T1000 (cell line): ENCODE data around the gene TCF12.

ENCODE experiments used
- DNase-seq: peaks from one replicate; lab custom pipeline; 2025; ENCODE audit warnings: mixed read lengths; lab: John Stamatoyannopoulos, UW

Gene TCF12

GRCh38 chr15:57018151-57018550 lies 99.7 kb downstream of the TCF12 start:
- DNase-seq = no peak

GRCh38 chr15:57019496-57020160 lies 101.2 kb downstream of the TCF12 start:
- peak; percentile 6 for DNase-seq

- DNase-seq = no peak
Observed at GRCh38 chr15:57025264-57025926, 107.0 kb downstream of the TCF12 start.

GRCh38 chr15:57026016-57026592 lies 107.7 kb downstream of the TCF12 start:
- DNase-seq = no peak

GRCh38 chr15:57027596-57027995 lies 109.2 kb downstream of the TCF12 start:
- DNase-seq = no peak

- no peak for DNase-seq
Observed at GRCh38 chr15:57028176-57028575, 109.7 kb downstream of the TCF12 start.

- no peak for DNase-seq
Observed at GRCh38 chr15:57030011-57030410, 111.6 kb downstream of the TCF12 start.

GRCh38 chr15:57031082-57031481 lies 112.6 kb downstream of the TCF12 start:
- DNase-seq = no peak

GRCh38 chr15:57031605-57032004 lies 113.2 kb downstream of the TCF12 start:
- no peak for DNase-seq

- no peak for DNase-seq
Observed at GRCh38 chr15:57032338-57032737, 113.9 kb downstream of the TCF12 start.

GRCh38 chr15:57033715-57034439 lies 115.4 kb downstream of the TCF12 start:
- DNase-seq = no peak

GRCh38 chr15:57034613-57035012 lies 116.2 kb downstream of the TCF12 start:
- DNase-seq = no peak

- no peak for DNase-seq
Observed at GRCh38 chr15:57035664-57036063, 117.2 kb downstream of the TCF12 start.

GRCh38 chr15:57036352-57036751 lies 117.9 kb downstream of the TCF12 start:
- DNase-seq = no peak

GRCh38 chr15:57037548-57037947 lies 119.1 kb downstream of the TCF12 start:
- no peak for DNase-seq

- DNase-seq = no peak
Observed at GRCh38 chr15:57038040-57038439, 119.6 kb downstream of the TCF12 start.

- no peak for DNase-seq
Observed at GRCh38 chr15:57038496-57038895, 120.1 kb downstream of the TCF12 start.

GRCh38 chr15:57041416-57041815 lies 123.0 kb downstream of the TCF12 start:
- DNase-seq = no peak

GRCh38 chr15:57044072-57044702 lies 125.7 kb downstream of the TCF12 start:
- DNase-seq = no peak

- DNase-seq = no peak
Observed at GRCh38 chr15:57044970-57045369, 126.5 kb downstream of the TCF12 start.

GRCh38 chr15:57045741-57046382 lies 127.4 kb downstream of the TCF12 start:
- no peak for DNase-seq
